Activated CD4-positive, alpha-beta T cell treated with anti-CD3 and anti-CD28 coated beads for 48 hours (primary cell): ENCODE data around the gene PTPN9.
"Not testable (repeated sequence)": the region's sequence is repeated elsewhere in the genome, so short reads cannot be mapped to it uniquely, and the experiment has no call there.

Experiments
- DNase-seq: peaks from one replicate; pipeline ENCODE4 v3.0.0-alpha.2; 2020

PTPN9 gene

DNA sequence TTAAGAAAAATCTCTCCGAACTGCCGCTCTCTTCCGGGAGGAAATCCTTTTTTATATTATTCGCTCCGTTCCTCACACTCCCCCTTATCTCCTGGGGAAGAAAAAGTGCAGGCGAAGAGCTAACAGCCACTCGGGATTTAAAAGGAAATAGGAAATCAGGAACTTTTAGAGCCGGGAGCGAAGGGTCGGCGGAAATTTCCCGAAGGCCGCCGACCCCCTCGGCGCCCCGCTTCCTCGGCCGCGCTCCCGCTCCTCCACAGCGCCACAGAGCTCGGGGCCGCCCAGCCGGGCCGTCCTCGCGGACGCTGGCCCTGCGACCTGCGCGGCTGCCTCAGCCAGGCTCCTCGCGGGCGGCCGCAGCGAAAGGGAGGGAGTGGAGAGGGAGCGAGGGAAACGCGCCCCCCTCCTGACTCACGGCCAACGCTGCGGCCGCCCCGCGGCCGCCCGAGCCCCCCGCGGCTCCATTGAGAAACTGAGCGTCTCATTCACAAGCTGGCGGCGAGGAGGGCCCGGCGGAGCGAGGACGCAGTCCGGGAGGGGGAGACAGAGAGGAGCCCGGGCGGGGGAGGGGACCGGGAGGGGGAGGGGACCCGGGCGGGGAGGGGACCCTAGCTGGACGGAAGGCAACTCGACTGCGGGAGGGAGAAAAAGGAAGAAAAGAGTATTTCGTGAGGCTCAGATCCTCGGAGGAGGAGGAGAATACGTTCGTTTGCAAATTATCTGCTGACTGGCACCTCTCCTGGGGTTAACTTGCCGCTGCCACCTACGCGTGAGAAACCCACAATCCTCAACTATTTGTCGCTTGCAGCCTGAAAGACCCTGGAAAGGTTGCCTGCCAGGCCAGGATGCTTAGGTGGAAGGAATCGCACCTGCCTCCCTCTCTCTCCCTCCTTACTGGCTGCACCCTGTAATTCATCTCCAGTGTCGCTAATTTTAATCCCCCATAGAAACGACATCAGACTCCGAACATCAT is at the start of gene PTPN9:
Gene PTPN9 (minus strand): TSS at position 368 of the 973 bp plus-strand sequence. CDS start 539 bp downstream, outside the sequence.
- DNase-seq = peak; percentile 80

DNA sequence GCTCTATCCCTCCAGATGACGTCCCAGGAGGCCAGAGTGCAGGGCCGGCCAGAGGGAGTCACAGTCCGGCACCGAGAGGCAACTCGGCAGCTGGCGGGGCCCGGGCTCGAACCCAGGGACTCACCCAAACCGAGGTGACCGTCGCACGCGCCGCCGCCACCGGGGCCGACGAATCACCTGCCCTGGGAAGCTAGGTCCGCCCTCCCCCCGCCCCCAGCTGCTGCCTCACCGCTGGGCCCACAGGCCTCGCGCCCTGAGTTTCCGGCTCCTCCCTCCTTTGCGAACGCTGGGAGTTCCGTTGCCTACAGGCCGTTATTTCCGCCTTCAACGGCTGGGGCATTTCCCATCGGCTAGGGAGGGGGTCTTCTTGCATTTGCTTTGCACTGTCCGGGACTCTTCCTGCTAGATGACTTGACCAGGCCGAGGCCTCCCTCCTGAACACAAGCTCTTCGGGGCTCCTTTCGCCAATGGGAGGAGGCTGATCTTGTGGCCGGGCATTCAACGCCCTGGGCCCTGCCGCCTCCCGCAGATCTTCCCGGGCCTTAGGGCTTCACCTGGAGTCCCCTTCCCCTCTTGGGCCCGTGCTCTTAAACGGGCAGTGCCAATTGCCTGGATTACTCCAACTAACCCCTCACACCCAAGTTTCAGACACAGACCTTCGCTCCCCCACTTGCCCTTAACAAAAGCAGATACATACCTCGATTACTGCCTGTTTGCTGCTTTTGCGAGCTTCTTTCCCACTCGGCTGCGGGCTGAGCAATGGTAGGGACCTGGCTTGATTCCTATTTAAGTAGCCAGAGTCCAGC is 46.6 kb upstream of the PTPN9 start, which contains the start of gene SNUPN:
Gene SNUPN (minus strand): TSS at position 184 of the 806 bp plus-strand sequence. CDS start 4,674 bp downstream, outside the sequence.
- peak; percentile 97 for DNase-seq

DNA sequence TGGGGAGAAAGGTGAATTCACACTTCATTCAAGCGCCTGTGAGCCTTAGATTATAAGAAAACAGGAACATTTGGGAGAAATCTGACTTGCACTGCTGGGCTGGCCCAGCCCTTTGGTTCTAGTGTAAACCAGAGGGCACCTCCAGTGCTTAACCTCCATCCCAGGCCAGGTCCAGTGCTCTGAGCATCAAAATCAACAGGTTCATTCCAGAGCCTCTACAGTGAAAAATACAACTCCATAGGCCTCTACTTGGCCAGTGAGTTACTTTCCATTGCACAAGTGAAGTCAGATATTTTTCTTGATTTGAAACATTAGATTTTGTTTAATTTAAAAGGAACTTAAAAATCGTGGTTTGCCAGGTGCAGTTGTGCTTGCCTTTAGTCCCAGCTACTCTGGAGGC is 43.4 kb upstream of the PTPN9 start:
- no peak for DNase-seq

- DNase-seq = no peak
Measured at GRCh38 chr15:75620841-75621391, 41.8 kb upstream of the PTPN9 start.

GRCh38 chr15:75620058-75620820 is 41.1 kb upstream of the PTPN9 start:
- DNase-seq = no peak

GRCh38 chr15:75616766-75617165 is 37.7 kb upstream of the PTPN9 start:
- DNase-seq = no peak

GRCh38 chr15:75606711-75607699 is 27.9 kb upstream of the PTPN9 start:
- DNase-seq = no peak

- no peak for DNase-seq
Measured at GRCh38 chr15:75606026-75606425, 26.9 kb upstream of the PTPN9 start.

DNA sequence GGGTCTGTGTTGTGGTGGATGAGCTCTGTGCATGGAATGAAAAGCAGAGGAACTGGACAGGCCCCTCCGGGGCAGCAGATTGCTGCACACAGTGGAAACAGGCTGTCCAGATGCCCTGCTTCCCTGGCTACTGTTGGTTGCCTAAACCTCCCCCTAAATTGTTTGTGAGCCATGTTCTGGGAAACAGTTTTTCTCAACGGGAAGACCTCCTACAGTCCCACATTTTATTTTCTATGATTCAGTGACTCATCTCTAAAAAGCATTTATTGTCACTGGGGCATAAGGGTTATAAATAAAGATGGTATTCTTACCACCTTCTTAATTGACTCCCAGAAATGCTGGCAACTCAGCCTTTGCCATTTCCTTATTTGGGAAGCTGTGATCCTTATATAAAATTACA is 20.3 kb upstream of the PTPN9 start:
- no peak for DNase-seq

DNA sequence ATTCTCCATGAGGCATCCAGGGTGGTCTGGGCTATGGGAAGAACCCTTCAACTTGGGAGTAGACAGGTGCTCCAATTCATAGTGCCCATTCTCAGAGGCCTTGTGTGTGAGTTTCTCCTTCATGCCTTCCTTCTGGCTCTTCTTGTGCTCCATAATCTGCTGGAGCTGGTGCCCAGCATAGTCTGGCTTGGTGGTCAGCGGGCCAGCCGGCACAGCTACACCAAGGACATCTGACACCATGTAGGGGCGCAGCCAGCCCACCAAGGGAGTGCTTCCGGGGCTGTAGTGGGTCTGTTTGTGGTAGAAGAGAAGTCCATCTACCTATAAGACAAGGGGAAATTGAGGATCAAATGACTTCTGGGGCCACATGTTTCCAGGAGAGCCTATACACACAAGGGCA is 19.2 kb upstream of the PTPN9 start:
- DNase-seq = no peak

DNA sequence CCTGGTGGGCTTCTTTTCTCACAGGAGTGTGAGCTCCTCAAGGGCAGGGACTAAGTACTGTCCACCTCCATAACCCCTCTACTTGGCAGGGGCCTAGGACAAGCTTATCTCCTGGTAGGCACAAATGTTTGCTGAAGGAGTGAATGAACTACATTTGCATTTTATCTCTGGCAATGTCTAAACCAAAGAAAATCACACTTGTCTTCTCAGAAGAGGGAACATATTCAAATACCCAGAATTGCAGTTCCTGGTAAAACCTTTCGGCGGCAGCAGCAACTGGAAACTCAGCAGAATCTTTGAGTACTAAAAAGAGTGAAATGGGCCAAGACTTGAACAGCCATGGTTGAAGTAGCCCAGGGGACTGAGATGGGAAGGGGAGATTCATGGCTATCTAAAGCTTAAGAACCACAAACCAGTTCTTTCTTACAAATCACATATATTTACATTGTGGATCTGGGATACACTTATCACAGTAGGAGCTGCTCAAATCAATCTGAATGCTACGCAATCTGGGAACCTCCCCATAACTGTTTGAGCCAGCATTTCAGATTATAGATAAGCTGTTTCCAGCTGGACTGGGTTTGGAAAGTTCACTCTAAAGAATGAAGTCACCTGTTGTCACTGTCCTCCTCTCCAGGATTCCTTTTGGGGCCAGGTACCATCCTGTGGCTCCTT is 18.7 kb upstream of the PTPN9 start:
- DNase-seq = peak; percentile 41

DNA sequence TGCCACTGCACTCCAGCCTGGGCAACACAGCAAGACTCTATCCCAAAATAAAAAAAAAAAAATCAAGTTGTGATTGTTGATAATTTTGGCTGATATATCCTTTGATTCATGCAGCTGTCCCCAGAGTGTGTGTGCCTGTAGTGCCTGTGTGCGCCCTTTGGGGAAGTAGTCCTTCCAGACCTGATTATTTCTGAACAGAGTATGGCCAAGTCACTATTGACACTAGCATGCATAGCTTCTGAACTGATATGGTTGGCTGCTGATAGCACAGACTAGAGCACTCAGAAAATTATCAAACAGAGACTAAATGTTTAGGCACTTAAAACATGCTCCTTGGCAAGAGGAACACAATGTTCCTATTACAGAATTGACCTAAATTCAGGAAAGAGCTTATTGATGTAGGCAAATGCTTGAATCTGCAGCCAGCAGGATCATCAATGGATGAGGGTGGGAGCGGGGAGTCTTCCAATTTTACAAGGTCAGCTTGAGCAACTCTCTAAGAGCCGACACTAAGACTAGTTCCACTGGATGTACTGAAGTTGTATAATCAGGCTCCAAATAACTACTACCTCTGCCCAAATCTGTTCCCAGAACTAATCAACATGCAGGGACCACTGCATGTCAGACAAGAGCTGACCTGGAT is 17.7 kb upstream of the PTPN9 start:
- no peak for DNase-seq

GRCh38 chr15:75594276-75594675 is 15.2 kb upstream of the PTPN9 start:
- no peak for DNase-seq

DNA sequence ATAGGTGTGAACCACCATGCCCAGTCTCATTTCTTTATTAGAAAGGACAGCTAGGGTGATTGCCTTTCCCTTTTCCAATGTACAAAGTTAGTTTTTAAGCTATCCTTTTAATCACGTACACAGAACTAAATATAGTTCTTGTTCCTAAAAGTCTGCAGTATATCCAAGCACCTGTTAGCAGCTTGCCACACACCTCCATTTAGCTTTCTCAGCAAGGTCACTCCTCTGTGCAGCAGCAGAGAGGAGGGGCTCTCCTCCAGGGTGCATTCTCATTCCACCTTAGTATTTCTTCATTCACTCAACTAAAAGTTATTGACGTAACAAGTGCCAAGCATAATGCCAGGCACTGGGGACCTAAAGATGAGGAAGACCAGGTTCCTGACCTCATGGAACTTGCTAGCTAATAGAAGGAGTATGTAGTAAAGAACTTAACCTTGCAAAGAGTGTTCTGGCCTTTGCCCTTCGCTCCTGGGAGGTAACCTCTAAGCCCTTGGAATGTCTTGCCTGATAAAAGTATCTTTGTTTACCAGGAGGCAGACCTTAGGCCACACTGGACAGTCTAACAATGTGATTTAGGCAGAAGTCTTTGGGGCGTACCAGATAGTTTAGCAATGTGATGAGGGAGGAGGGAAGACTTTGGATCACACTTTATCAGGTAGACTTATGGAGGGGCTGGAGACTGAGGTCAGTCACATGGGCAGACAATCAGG is 12.7 kb upstream of the PTPN9 start:
- DNase-seq = no peak

DNA sequence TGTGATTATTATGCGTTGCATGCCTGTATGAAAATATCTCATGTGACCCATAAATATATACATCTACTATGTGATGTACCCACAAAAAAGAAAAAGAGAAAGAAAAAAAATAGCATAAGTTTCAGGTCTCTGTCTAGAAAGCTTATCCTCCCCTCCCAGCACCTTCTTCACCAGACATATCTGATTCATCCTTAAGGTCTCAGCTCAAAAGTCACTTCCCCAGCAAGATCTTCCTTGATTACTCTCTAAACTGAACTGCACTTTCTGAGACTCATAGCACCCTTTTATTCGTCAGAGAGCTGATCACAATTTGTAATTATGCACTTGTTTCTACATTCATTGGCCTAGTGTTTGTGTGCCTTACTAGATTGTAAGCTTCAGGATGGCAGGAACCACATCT is 11.1 kb upstream of the PTPN9 start:
- no peak for DNase-seq

GRCh38 chr15:75589071-75589470 is 10.0 kb upstream of the PTPN9 start:
- DNase-seq = no peak

DNA sequence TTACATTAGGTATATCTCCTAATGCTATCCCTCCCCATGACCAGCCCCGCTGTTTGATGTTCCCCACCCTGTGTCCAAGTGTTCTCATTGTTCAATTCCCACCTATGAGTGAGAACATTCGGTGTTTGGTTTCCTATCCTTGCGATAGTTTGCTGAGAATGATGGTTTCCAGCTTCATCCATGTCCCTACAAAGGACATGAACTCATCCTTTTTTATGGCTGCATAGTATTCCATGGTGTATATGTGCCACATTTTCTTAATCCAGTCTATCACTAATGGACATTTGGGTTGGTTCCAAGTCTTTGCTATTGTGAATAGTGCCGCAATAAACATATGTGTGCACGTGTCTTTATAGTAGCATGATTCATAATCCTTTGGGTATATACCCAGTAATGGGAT is 7.3 kb upstream of the PTPN9 start:
- not testable (repeated sequence) for DNase-seq

- DNase-seq = no peak
Measured at GRCh38 chr15:75584121-75584520, 5.0 kb upstream of the PTPN9 start.

GRCh38 chr15:75583701-75584100 is 4.6 kb upstream of the PTPN9 start:
- no peak for DNase-seq
